Measurements from ENCODE around the gene RNF183. TPM values are rescaled to one million over a fixed set of nuclear protein-coding genes. Genes with fewer than 3 reads are reported as not detected.

The RNF183 gene
- total and polyA plus RNA-seq, 9 of the 15 experiments (the other 6 are each of a cell fraction or from before 2014, with no cell fraction given), result 0.04 to 2.0 (median 0.16) TPM; not detected in 5

DNA sequence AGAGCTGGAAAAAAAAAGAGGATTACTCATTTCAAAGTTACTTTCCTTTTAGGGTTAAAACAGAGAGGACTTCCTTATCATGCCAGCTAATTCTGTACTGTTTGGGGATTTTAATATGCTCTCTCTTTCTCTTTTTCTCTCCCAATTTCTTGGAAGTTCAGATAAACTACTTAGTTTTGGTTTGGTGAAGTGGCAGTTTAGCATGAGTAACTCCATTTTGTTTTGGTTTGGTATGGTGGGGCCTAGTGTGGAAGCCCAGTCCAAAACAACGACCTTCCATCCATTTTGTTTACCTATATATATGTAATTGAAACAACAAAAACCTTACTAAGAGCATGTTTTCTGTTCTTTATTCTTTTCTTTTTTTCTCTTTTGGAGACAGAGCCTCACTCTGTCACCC lies 42.5 kb upstream of the RNF183 start (continued):
- TF ChIP-seq, protein P1, sequence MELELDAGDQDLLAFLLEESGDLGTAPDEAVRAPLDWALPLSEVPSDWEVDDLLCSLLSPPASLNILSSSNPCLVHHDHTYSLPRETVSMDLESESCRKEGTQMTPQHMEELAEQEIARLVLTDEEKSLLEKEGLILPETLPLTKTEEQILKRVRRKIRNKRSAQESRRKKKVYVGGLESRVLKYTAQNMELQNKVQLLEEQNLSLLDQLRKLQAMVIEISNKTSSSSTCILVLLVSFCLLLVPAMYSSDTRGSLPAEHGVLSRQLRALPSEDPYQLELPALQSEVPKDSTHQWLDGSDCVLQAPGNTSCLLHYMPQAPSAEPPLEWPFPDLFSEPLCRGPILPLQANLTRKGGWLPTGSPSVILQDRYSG (tag; conservative IDR thresholded peaks at IDR 0.05; ENCODE audit: low read depth), result peak; percentile 97
- TF ChIP-seq ZNF785 (CRISPR knock-in tag; IDR thresholded peaks at IDR 0.05) (0 out of 2 replicates have a peak, but pooled peaks have one; percentile 58), ZNF395 (CRISPR knock-in tag; IDR thresholded peaks at IDR 0.05) (peak; percentile 93), CTBP1 (IDR thresholded peaks at IDR 0.05; ENCODE audit: borderline replicate concordance) (no peak), RCOR1 (IDR thresholded peaks at IDR 0.05; ENCODE audit: borderline replicate concordance in 1 of 2, low read depth in 2 of 2, low read length in 2 of 2) (no peak), ZNF76 (CRISPR knock-in tag; IDR thresholded peaks at IDR 0.05; ENCODE audit: borderline replicate concordance) (peak; percentile 92), ZNF134 (CRISPR knock-in tag; conservative IDR thresholded peaks at IDR 0.05) (peak; percentile 67), GATAD2A (IDR thresholded peaks at IDR 0.05) (peak; percentile 25; the same call in 1 of the 2 replicates)
- TF ChIP-seq, protein P2, sequence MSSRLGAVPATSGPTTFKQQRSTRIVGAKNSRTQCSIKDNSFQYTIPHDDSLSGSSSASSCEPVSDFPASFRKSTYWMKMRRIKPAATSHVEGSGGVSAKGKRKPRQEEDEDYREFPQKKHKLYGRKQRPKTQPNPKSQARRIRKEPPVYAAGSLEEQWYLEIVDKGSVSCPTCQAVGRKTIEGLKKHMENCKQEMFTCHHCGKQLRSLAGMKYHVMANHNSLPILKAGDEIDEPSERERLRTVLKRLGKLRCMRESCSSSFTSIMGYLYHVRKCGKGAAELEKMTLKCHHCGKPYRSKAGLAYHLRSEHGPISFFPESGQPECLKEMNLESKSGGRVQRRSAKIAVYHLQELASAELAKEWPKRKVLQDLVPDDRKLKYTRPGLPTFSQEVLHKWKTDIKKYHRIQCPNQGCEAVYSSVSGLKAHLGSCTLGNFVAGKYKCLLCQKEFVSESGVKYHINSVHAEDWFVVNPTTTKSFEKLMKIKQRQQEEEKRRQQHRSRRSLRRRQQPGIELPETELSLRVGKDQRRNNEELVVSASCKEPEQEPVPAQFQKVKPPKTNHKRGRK (tag; IDR thresholded peaks at IDR 0.05), result no peak
